GM19035 (cell line): ENCODE data around the gene TACSTD2.
"Not testable (repeated sequence)": the region's sequence is repeated elsewhere in the genome, so short reads cannot be mapped to it uniquely, and the experiment has no call there.

Experiments
- ATAC-seq: cut with Tn5 transposase; IDR thresholded peaks from one replicate; pipeline ENCODE4 v1.9.1; 2021; ENCODE audit not compliant: unreplicated experiment

Gene TACSTD2

DNA sequence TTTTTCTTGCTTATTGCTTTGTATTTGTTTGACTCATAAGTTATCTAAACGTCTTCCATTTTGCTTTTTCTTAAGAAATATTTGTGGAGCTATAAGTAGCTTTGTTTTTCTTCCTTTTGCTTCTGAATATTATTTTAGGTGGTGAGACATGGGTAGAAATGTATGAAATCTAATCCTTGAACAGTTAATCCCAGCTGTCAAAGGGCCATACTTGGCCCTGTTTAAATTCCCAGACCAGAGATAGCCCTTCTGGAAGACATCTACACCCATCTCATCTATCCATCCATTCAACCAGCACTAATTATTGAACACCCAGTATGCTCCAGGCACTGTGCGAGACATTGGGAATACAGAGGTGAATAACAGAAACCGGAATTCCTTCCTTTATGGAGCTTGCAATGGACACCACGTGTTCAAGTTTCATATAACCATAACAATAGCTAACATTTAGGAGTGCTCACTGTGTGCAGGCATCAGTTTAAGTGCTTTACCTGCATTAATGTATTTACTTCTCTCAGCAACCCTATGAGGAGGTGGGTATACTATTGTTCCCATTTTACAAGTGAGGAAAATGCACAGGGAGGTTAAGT lies 8.7 kb downstream of the TACSTD2 start:
- no peak for ATAC-seq

DNA sequence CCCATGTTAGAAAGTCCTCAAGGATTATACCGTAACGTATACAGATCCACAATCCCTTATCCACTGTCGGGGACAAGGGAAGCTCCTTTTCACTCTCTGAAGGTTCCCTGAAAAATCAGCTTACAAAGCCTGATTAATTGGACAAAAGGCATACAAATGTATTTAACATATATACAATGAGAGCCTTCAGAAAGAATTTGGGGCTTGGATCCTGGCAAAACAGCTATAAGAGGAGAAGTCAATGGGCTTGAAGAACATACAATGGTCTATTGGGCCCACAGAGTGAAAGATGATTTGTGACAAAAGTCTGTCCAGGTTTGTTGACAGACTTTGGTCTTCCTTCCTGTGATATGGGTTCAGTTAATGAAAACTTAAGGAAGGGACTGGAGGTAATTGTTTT lies 10.7 kb downstream of the TACSTD2 start:
- no peak for ATAC-seq

DNA sequence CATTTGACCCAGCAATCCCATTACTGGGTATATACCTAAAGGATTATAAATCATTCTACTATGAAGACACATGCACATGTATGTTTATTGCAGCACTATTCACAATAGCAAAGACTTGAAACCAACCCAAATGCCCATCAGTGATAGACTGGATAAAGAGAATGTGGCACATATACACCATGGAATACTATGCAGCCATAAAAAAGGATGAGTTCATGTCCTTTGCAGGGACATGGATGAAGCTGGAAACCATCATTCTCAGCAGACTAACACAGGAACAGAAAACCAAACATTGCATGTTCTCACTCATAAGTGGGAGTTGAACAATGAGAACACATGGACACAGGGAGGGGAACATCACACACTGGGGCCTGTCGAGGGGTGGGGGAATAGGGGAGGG lies 13.3 kb downstream of the TACSTD2 start:
- not testable (repeated sequence) for ATAC-seq

DNA sequence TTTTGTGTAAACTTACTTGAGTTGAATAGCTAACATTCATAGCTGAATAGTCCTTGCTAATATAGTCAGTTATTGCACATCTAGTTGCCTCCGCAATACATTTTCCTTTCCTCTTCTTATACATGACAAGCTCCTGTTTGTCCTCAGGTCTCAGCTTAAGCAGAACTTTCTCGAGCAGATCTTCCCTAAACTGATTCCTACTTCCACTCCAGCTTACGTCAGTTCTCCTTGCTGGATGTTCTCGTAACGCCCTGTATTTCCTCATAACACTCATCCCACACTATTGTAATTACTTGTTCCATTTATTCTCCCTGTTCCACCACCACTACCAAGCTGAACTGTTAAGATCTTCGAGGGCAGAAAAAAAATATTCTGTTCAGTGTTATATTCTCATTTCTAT lies 15.4 kb downstream of the TACSTD2 start:
- ATAC-seq: no peak

DNA sequence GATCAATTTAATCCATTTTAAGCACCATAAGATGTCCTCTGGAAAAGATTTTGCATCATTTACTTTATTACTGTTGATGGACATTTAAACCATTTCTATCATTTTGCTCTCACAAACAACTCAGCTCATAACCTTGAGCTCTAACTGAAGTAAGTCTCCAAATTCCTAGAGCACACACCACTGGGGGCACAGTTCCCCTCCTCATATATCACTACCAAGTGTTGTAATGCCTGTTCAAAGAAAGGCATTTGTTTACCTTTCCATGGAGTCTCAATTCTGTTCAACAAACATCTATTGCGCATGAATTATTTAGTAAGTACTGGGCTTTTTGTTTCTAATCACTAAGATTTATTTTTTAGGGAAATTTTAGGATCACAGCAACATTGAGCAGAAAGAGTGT lies 21.7 kb downstream of the TACSTD2 start:
- no peak for ATAC-seq

DNA sequence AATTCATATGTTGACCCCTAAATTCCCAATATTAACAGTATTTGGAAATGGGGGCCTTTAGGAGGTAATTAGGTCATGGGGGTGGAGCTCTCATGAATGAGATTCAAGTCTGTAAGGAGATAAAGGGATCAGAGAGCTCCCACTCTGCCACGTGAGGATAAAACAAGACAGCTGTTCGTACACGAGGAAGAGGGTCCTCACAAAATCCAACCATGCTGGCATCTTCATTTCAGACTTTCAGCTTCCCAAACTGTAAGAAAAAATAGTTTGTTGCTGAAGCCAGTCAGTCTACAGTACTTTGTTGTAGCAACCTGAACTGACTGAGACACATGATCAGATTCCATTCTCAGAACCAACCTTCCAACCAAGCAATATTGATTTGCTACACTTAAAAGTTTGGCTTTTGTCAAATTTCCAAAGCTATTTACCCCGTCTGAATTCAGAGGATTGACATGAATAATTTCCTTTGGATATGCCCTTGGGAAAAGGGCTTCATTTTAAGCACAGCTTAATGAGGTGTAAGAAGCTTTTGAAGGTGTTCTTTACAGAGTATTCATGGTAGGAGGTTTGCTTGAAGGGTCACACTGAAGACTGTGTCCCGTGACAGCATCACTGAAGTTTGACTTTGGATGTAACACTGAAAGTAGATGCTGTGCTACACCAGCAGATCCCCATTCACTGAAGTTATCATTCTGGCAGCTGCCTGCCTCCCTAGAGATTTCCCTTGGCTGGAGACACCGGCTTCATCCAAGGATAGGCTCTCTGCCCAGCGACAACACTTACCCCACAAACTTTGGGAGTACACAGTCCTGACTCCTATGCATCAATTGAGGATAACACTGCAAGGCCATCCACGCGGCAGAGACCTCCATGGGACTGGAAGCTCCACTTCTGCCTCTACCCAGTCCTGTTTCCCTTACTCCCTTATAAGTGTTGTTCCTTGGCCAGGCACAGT lies 25.6 kb downstream of the TACSTD2 start:
- no peak for ATAC-seq

DNA sequence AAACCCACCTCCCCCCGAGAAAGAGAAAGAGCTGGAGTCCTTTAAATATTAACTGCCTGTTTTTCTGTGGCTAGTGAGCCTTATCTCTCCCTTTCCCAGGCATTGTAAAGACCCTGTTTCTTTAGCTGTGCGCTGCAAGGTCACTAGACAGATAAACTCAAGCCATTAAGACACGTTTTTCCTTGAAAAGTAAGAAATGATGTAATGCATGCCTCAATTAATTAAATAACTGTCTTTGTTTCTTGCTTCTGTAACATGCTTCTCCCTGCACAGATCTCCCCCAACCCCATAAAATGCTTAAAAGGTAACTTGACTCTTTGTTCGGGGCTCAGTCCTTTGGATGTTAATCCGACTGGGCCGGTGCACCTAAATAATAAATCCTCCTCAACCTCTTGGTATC lies 27.8 kb downstream of the TACSTD2 start:
- not testable (repeated sequence) for ATAC-seq

DNA sequence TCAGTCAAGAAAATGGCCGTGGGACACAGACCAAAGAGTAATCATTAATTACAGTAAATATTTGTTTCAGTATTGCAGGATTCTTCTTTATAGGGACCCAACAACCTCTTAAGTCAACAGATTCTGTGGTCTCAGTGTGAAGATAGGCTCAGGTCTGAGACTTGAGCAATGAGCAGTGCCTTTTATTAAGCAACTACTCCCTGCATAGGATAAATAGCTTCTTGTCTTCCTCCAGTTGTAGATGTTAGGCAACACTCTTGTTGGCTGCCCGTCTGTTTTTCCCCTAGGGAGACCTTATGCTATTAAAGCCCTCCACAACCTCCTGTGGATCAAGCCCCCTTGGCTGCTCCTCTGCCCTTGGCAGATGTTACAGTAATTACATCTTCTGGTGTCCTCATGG lies 28.7 kb downstream of the TACSTD2 start:
- no peak for ATAC-seq

DNA sequence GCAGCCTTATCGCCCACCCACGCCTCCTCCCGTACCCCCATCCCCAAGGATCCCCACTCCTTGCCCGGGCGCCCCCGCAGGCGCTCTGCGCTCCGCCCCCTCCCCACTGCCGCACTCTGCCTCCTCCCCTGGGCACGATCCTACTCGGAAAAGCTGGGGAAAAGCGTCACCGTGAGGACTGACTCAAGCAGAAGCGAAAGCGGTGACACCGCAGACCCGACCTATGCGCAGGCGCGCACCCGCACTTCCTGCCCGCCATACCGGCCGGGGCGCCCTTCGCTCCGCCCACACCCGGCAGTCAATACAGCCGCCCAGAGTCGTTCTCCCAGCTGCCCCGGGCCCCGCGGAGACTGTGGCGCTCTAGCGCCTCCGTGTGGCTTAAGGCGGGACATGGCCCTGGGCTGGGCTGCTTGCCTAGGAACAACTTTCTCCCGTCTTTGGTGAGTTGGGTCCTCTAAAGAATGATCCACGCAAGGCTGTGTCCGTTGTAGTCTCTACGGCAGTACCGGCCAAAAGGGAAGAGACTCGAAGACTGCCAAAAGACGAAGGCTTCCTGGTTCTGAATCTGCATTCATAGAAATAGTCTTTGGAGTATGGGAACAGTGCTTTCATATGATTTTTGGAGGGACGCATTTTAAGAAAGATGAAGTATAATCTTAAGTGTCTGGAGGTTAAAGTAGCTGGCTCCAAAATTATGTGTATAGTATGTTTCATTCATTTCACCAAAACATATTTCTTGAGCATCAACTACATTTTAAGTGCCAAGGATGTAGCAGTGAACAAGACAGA lies 30.3 kb downstream of the TACSTD2 start, which contains the start of gene OMA1:
OMA1 (minus strand) TSS at position 207 of the 789 bp plus-strand sequence. CDS start 7,432 bp downstream, outside the sequence.
- peak; percentile 94 for ATAC-seq

DNA sequence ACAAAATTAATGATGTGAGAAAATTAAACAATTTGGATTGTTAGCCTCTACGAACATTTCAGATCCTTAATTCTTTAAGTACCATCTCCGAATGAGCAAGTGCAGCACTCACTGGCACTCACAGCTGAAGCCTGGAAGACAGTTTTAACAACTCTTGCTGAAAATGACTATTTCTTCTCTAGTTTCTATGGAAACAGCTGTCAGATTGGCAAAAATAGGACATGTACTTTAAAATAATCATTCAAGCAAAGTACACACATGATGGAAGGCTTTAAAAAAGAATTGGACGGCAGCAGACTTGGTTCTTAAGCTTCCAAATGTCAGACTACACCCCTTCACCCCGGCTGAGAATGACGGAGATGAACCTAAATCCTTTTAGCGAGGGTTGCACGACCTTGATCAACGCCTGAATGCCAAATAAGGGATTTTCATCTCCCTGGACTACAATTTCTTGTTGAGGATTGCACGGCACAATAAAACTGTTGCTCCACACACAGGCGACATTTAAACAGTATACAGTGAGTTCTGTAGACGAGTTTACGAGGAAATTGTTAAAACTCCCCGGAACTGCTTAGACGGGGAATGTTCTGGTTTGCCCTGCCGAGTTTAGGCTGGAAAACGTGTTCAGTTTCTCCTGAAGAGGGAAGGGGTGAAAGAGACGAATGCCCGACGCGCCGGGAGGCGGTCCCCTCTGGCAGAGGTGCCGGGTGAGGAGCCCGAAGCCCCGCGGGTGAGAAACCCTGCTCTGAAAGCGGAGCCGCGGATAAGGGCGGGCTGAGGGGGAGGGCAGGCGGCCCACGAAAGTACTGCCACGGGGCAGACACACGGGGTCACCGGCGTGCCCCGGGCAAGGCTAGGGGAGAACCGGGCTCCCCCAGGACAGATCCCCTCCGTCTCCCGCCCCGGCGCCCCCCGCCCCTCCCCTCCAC lies 31.2 kb downstream of the TACSTD2 start:
- peak; percentile 58 for ATAC-seq

DNA sequence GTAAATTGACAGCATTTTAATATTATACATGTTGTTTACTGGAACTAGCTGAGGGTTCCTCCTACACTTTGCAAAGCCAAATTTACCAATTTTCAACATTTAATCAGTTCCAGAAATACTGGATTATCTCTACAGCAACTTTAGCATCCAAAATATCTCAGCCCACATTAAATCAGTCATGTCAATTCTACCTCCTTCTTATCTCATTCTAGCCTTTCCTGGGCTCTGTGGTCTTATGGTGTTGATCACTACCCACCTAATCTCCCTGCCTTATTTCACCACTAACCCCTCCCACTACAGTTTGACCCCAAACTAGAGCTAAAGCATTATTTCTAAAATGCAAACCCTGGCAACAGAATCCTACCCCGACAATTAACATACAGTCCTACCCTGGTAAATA lies 33.8 kb downstream of the TACSTD2 start:
- no peak for ATAC-seq

DNA sequence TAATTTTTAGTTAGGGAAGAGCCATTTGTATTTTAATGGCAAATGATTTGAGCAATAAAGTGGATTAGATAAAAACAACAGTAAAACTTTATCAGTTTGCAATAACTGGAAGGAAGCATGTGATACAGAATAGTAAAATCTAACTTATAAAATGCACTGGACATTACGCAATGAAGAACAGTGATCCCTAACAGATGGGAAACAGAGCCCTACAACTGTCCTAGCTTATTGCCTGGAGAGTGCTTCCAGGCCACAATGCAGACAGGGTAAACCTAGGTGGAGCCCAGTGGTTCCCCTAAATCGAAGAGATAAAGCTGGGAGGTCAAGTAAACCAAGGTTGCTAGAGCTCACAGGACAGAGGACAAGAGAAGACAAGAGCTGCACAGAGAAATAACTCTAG lies 37.5 kb downstream of the TACSTD2 start:
- no peak for ATAC-seq

DNA sequence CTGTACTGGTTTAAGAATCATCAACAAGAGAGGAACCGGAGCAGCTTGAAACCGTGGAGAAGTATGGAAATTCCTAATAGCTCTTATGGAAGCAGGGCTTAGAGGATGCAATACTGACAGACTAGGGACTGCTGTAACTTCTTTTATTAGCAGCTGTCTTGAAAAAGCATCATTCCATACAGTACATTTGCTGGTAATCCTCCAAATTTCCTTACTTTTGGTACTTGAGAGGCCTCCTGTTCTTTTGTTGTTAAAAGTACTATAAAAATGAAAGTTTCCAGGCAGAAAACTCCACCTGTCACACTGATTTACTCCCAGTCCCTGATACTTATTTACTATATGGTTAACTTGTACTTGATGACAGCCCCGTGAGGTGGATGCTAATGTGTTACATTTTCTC lies 38.2 kb downstream of the TACSTD2 start:
- ATAC-seq: no peak

DNA sequence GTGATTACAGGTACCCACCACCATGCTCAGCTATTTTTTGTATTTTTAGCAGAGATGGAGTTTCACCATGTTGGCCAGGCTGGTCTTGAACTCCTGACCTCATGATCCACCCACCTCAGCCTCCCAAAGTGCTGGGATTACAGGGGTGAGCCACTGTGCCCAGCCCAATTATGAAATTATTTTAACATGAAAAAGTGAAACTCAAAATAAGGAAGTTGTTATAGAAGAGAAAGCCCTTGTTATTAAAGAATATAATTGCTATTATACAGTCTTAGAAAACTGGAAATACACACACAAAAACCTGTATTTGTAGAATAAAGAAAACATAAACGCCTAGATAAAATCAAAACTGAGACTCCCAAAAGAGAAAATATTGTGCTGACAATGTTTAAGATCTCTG lies 45.2 kb downstream of the TACSTD2 start:
- not testable (repeated sequence) for ATAC-seq

DNA sequence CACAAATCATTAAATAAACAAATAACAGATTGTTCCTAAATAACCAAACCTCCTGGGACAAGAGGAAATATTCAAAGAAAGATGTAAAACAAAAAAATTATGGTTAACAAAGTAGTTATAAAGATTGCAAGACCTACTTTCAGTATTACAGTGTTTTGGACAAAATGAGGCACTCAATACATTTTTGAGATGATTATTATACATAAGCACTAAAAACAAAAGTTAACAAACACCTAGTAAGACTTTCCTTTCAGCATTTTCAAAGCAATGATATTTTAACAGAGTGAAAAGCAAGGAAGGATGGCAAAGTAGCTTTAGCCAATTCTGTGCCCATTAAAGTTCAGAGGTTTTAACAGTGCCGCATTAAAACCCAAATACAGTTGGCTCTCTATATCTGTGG lies 47.8 kb downstream of the TACSTD2 start:
- ATAC-seq: no peak

DNA sequence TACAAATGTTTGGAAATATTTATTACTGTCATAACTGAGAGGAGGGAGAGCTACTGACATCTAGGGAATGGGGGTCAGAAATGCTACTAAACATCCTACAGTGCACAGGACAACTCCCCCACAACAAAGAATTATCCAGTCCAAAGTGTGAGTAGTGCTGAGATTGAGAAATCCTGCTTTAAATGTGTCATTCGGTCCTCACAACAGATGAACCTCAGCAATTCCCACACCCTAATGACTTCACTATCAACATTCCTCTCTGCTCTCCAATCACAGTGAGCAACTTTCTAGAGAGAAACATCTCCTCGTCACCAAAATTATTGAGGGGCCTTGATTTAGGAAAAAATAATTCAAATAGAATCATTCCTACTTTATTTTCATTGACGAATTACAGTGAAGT lies 48.5 kb downstream of the TACSTD2 start:
- ATAC-seq: no peak
